Activated CD8-positive, alpha-beta memory T cell treated with anti-CD3 and anti-CD28 coated beads, Interleukin-2, amount 50 U/mL, for 48 hours (primary cell): ENCODE results near the gene HSD17B3.
"Not testable (repeated sequence)": the region's sequence is repeated elsewhere in the genome, so short reads cannot be mapped to it uniquely, and the experiment has no call there.

Experiments used
- DNase-seq: peaks from one replicate; pipeline ENCODE4 v3.0.0-alpha.2; 2020

Gene HSD17B3

GRCh38 chr9:96302021-96302420 lies at the start of gene HSD17B3:
HSD17B3 (minus strand) TSS chr9:96302176; CDS start chr9:96302104, 72 bp downstream.
- DNase-seq, result no peak

GRCh38 chr9:96350866-96351265 lies 48.9 kb upstream of the HSD17B3 start:
- DNase-seq, result no peak

- no peak for DNase-seq
Measured at GRCh38 chr9:96348261-96348660, 46.3 kb upstream of the HSD17B3 start.

GRCh38 chr9:96345551-96345950 lies 43.6 kb upstream of the HSD17B3 start:
- no peak for DNase-seq

- no peak for DNase-seq
Measured at GRCh38 chr9:96344458-96345180, 42.6 kb upstream of the HSD17B3 start.

- DNase-seq, result no peak
Measured at GRCh38 chr9:96343515-96344360, 41.8 kb upstream of the HSD17B3 start.

GRCh38 chr9:96342571-96343245 lies 40.7 kb upstream of the HSD17B3 start:
- DNase-seq, result no peak

GRCh38 chr9:96340707-96341106 lies 38.7 kb upstream of the HSD17B3 start:
- DNase-seq, result no peak

- DNase-seq, result no peak
Measured at GRCh38 chr9:96338299-96338698, 36.3 kb upstream of the HSD17B3 start.

- no peak for DNase-seq
Measured at GRCh38 chr9:96333958-96334357, 32.0 kb upstream of the HSD17B3 start.

- DNase-seq, result no peak
Measured at GRCh38 chr9:96331236-96331947, 29.4 kb upstream of the HSD17B3 start.

- DNase-seq, result no peak
Measured at GRCh38 chr9:96327694-96328352, 25.8 kb upstream of the HSD17B3 start.

GRCh38 chr9:96323169-96323568 lies 21.2 kb upstream of the HSD17B3 start:
- DNase-seq, result no peak

GRCh38 chr9:96322736-96323135 lies 20.8 kb upstream of the HSD17B3 start:
- DNase-seq, result not testable (repeated sequence)

GRCh38 chr9:96322210-96322609 lies 20.2 kb upstream of the HSD17B3 start:
- DNase-seq, result not testable (repeated sequence)

GRCh38 chr9:96321515-96321914 lies 19.5 kb upstream of the HSD17B3 start:
- no peak for DNase-seq

- DNase-seq, result no peak
Measured at GRCh38 chr9:96320749-96321280, 18.8 kb upstream of the HSD17B3 start.

- DNase-seq, result no peak
Measured at GRCh38 chr9:96318921-96319565, 17.1 kb upstream of the HSD17B3 start.

- DNase-seq, result peak; percentile 73
Measured at GRCh38 chr9:96317335-96317980, 15.5 kb upstream of the HSD17B3 start.

GRCh38 chr9:96309850-96310249 lies 7.9 kb upstream of the HSD17B3 start:
- no peak for DNase-seq

GRCh38 chr9:96306958-96307357 lies 5.0 kb upstream of the HSD17B3 start:
- DNase-seq, result not testable (repeated sequence)
